Testis (tissue), 3 donors: Measurements from ENCODE around the gene DGLUCY. TPM values are rescaled to one million over a fixed set of nuclear protein-coding genes. Genes with fewer than 3 reads are reported as not detected.
A peak's percentile ranks its signal among the peaks of the same experiment; 100 is the strongest.

Source experiments
- DNase-seq: peaks from one replicate; pipeline ENCODE4 v3.0.0-alpha.2; 2019
- H3K27ac ChIP-seq, 2 donors: fragments of 200-600 bp; sonication (generic); one replicate each; pipeline ENCODE4 v1.5.1; 2019
- H3K27me3 ChIP-seq: fragments of 200-600 bp; sonication (generic); one replicate; pipeline ENCODE4 v1.5.1; 2019
- H3K36me3 ChIP-seq: fragments of 200-600 bp; sonication (generic); one replicate; pipeline ENCODE4 v1.5.1; 2017; ENCODE audit warnings: low read depth; ENCODE audit errors: missing control alignments
- H3K4me1 ChIP-seq: fragments of 200-600 bp; sonication (generic); one replicate; pipeline ENCODE4 v1.5.1; 2019
- H3K4me3 ChIP-seq, 2 donors: fragments of 200-600 bp; sonication (generic); one replicate each; pipeline ENCODE4 v1.5.1; 2017 to 2019
- H3K9me3 ChIP-seq: fragments of 200-600 bp; sonication (generic); one replicate; pipeline ENCODE4 v1.5.1; 2017
- CTCF ChIP-seq, 3 experiments: fragments of 450-650 bp in 2 of 3; fragments of 200-600 bp in 1 of 3; sonication (generic) in 1 of 3; IDR thresholded peaks; one replicate each; pipeline ENCODE4 v1.5.1; 2016 to 2019; ENCODE audit warnings: antibody characterized with exemption in 3 of 3, mild to moderate bottlenecking in 2 of 3, moderate library complexity in 1 of 3
- POLR2A ChIP-seq: fragments of 450-650 bp; IDR thresholded peaks from one replicate; pipeline ENCODE4 v1.6.1; 2017; ENCODE audit warnings: antibody characterized with exemption, mild to moderate bottlenecking, moderate library complexity
- WGBS, 2 donors: methylation state at CpG; one replicate each; pipeline ENCODE4 v1.1.5; 2018; 5-methylcytosine and 5-hydroxymethylcytosine counted together
- intact Hi-C: fragments of 100-400 bp; cut with DNase I; formaldehyde crosslinking; loops from one replicate; pipeline ENCODE4 v1.15.1; 2023; ENCODE audit warnings: low total_unique reads
- polyA plus RNA-seq: library from polyadenylated mRNA; stranded (reverse); fragments of 350-450 nt; fragmentation: Illumina TruSeq; extraction: RNeasy Lipid Tissue Mini Kit (QIAGEN cat#74804); gene quantifications from one replicate; pipeline ENCODE4 v1.2.3, GENCODE V29; 2014; ENCODE audit warnings: low read depth, low replicate concordance; ENCODE audit not compliant: insufficient read depth
- total RNA-seq, 2 donors: library from RNA; depleted of rRNA; stranded (reverse); fragments of >200 nt; gene quantifications; one replicate each; pipeline ENCODE4 v1.2.3, GENCODE V29; 2016

The DGLUCY gene
- total and polyA plus RNA-seq, 3 donors from 2014 or later: 77.5 to 161 (median 145) TPM

- WGBS, 2 donors: 61 to 99% methylated on average over 3 to 8 of the region's 8 CpGs
- H3K4me3 ChIP-seq: no peak overlapping the region
- no peak overlapping the region for H3K27ac ChIP-seq
- no peak for DNase-seq
- H3K27me3 ChIP-seq: no peaks in the 10 kb centered on the region
- H3K36me3 ChIP-seq: no peaks in the 10 kb centered on the region
- TF ChIP-seq POLR2A (no peak), CTCF (IDR thresholded peaks at IDR 0.05) (no peak)
- intact Hi-C loops: loop anchor here (10.0 kb wide), 1 partner anchor 265 kb away; no protein-coding TSS in a partner anchor
- peaks cover 9% of the 10 kb centered on the region for H3K4me1 ChIP-seq
- H3K9me3 ChIP-seq: no peaks in the 10 kb centered on the region
Measured at GRCh38 chr14:91169951-91170350, 56.1 kb downstream of the DGLUCY start.

- Histone ChIP-seq H3K4me1 (peaks cover 9% of the 10 kb centered on the region), H3K36me3 (no peaks in the 10 kb centered on the region), H3K4me3 (no peak overlapping the region), H3K9me3 (no peaks in the 10 kb centered on the region), H3K27me3 (no peaks in the 10 kb centered on the region), H3K27ac (no peak overlapping the region)
- WGBS, 2 donors: 47 to 53% methylated on average over 2 to 9 of the region's 9 CpGs
- TF ChIP-seq POLR2A: no peak
- no peak for TF ChIP-seq CTCF (IDR thresholded peaks at IDR 0.05)
- intact Hi-C loops: loop anchor here (10.0 kb wide), 1 partner anchor 266 kb away; no protein-coding TSS in a partner anchor
- no peak for DNase-seq
Measured at GRCh38 chr14:91170504-91171121, 56.7 kb downstream of the DGLUCY start.

GRCh38 chr14:91171291-91171690 lies 57.4 kb downstream of the DGLUCY start:
- intact Hi-C loops: loop anchor here (10.0 kb wide), 1 partner anchor 266 kb away; no protein-coding TSS in a partner anchor
- WGBS, 2 donors: 81% methylated on average over 5 of the region's 5 CpGs; no CpG with 5 or more reads in 1 of the 2 donors
- DNase-seq: no peak
- Histone ChIP-seq H3K36me3 (no peaks in the 10 kb centered on the region), H3K27ac (no peak overlapping the region), H3K27me3 (no peaks in the 10 kb centered on the region), H3K4me3 (no peak overlapping the region), H3K9me3 (no peaks in the 10 kb centered on the region), H3K4me1 (peaks cover 9% of the 10 kb centered on the region)
- TF ChIP-seq CTCF (IDR thresholded peaks at IDR 0.05): no peak
- TF ChIP-seq POLR2A: no peak

- Histone ChIP-seq H3K27me3 (no peaks in the 10 kb centered on the region), H3K4me1 (peaks cover 9% of the 10 kb centered on the region), H3K4me3 (no peak overlapping the region), H3K36me3 (no peaks in the 10 kb centered on the region), H3K9me3 (no peaks in the 10 kb centered on the region), H3K27ac (no peak overlapping the region)
- intact Hi-C loops: loop anchor here (10.0 kb wide), 1 partner anchor 268 kb away; no protein-coding TSS in a partner anchor
- DNase-seq: peak; percentile 93
- WGBS, 2 donors: 55 to 66% methylated on average over 10 of the region's 10 CpGs
- TF ChIP-seq POLR2A (no peak), CTCF (IDR thresholded peaks at IDR 0.05) (peak; percentile 76 to 91 (median 83))
Measured at GRCh38 chr14:91173221-91173670, 59.4 kb downstream of the DGLUCY start.
